ENCODE results near the gene PODXL.

DNA sequence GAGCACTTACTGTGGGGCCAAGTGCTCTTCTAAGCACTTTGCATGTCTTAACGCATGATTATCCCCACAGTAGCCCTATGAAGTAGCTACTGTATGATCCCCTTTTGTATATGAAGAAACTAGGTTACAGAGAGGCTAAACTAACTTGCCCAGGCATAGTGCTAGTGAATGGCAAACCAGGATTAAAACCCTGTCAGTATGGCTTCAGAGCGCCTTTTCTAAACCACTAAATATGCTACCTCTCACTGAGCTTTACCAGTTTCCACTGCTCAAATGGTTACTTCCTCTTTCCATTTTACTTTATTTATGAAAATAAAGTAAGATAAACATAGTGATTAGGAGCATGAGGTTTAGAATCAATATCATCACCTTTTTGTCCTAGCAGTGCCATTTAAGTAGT lies 73.6 kb downstream of the PODXL start:
- TF ChIP-seq, protein P1, sequence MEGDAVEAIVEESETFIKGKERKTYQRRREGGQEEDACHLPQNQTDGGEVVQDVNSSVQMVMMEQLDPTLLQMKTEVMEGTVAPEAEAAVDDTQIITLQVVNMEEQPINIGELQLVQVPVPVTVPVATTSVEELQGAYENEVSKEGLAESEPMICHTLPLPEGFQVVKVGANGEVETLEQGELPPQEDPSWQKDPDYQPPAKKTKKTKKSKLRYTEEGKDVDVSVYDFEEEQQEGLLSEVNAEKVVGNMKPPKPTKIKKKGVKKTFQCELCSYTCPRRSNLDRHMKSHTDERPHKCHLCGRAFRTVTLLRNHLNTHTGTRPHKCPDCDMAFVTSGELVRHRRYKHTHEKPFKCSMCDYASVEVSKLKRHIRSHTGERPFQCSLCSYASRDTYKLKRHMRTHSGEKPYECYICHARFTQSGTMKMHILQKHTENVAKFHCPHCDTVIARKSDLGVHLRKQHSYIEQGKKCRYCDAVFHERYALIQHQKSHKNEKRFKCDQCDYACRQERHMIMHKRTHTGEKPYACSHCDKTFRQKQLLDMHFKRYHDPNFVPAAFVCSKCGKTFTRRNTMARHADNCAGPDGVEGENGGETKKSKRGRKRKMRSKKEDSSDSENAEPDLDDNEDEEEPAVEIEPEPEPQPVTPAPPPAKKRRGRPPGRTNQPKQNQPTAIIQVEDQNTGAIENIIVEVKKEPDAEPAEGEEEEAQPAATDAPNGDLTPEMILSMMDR (IDR thresholded peaks at IDR 0.05; ENCODE audit: insufficient read depth, low read length, poor library complexity, severe bottlenecking): no peak
- no peak for TF ChIP-seq EZH2phosphoT487 (conservative IDR thresholded peaks at IDR 0.05; ENCODE audit: low read length)

Measured in SU-DHL-6 (cell line).